SH-SY5Y (cell line): ENCODE measurements around the gene ARPC1B.

Experiments
- GATA2 ChIP-seq: IDR thresholded peaks from 2 replicates; pipeline ENCODE4 v1.6.1; 2011; ENCODE audit warnings: mild to moderate bottlenecking, low read depth, low read length
- GATA3 ChIP-seq: IDR thresholded peaks from 2 replicates; pipeline ENCODE4 v1.6.1; 2011; ENCODE audit warnings: low read depth, mild to moderate bottlenecking, low read length, moderate library complexity

- TF ChIP-seq GATA3: no peak
- TF ChIP-seq GATA2: no peak
Measured at GRCh38 chr7:99438573-99439480, 64.3 kb downstream of the ARPC1B start, which contains the start of the genes CPSF4 and PTCD1.
